B cell (primary cell): ENCODE measurements around the gene RECK. TPM values are rescaled to one million over a fixed set of nuclear protein-coding genes. Genes with fewer than 3 reads are reported as not detected.

Experiments
- ATAC-seq: fragments of 200-7000 bp; cut with Tn5 transposase; one replicate; pipeline ENCODE4 v1.10.0; 2021; ENCODE audit warnings: low read depth, mild to moderate bottlenecking, moderate number of reproducible peaks, moderate library complexity
- CTCF ChIA-PET: fragments of 350-600 bp; sonication (Branson Sonifier 250); formaldehyde crosslinking; loops from one replicate; lab custom pipeline; 2021; ENCODE audit warnings: antibody characterized with exemption, inconsistent platforms; lab: Charles Lee
- POLR2A ChIA-PET: fragments of 350-600 bp; sonication (Branson Sonifier 250); formaldehyde crosslinking; loops from one replicate; lab custom pipeline; 2021; ENCODE audit warnings: antibody characterized with exemption; lab: Charles Lee
- DNase-seq: peaks from one replicate; pipeline ENCODE4 v3.0.0; 2013
- H2AFZ ChIP-seq: 2 replicates; pipeline ENCODE4 v1.6.1; 2012; ENCODE audit warnings: mild to moderate bottlenecking, low read depth, low read length; ENCODE audit not compliant: insufficient read depth, poor library complexity, severe bottlenecking
- H3K27ac ChIP-seq, 2 donors: 1 replicate in 1 of 2; 2 replicates in 1 of 2; pipeline ENCODE4 v1.5.1; 2012 to 2013; ENCODE audit warnings: low read length in 2 of 2, mild to moderate bottlenecking in 2 of 2, moderate library complexity in 1 of 2
- H3K27me3 ChIP-seq, 4 experiments: fragments of 200-600 bp in 1 of 4; sonication (generic) in 1 of 4; replicated peaks in 1 of 4; 1 replicate in 2 of 4; 2 replicates in 2 of 4; pipeline versions ENCODE4 v1.6.1 to v1.7.0; 2013 to 2016; ENCODE audit warnings: low read length in 3 of 4, mild to moderate bottlenecking in 2 of 4, mixed read lengths in 1 of 4, moderate library complexity in 1 of 4; ENCODE audit not compliant: insufficient read depth in 4 of 4, control insufficient read depth in 3 of 4; ENCODE audit errors: control extremely low read depth in 1 of 4
- H3K36me3 ChIP-seq, 2 experiments: replicated peaks in 1 of 2; 1 replicate in 1 of 2; 2 replicates in 1 of 2; pipeline versions ENCODE4 v1.6.1 to v1.7.1; 2013; ENCODE audit warnings: low read length in 1 of 2; ENCODE audit not compliant: insufficient read depth in 2 of 2, control insufficient read depth in 1 of 2; ENCODE audit errors: control extremely low read depth in 1 of 2, extremely low read depth in 1 of 2
- H3K4me1 ChIP-seq, 2 donors: fragments of 200-600 bp in 1 of 2; sonication (generic) in 1 of 2; 1 replicate in 1 of 2; 2 replicates in 1 of 2; pipeline versions ENCODE4 v1.5.1 to v1.6.1; 2013 to 2017; ENCODE audit warnings: low read length in 2 of 2; ENCODE audit not compliant: control insufficient read depth in 2 of 2, insufficient read depth in 2 of 2
- H3K4me2 ChIP-seq: replicated peaks from 2 replicates; pipeline ENCODE3; 2012; ENCODE audit warnings: mild to moderate bottlenecking, low read depth, low read length; ENCODE audit not compliant: poor library complexity, severe bottlenecking
- H3K4me3 ChIP-seq, 5 experiments: fragments of 200-600 bp in 1 of 5; sonication (generic) in 1 of 5; 1 replicate in 3 of 5; 2 replicates in 2 of 5; pipeline versions ENCODE4 v1.5.1 to v1.7.0; 2011 to 2016; ENCODE audit warnings: low read length in 4 of 5, mild to moderate bottlenecking in 4 of 5, low read depth in 2 of 5, control low read depth in 1 of 5, moderate library complexity in 1 of 5; ENCODE audit not compliant: insufficient read depth in 1 of 5; ENCODE audit errors: control extremely low read depth in 1 of 5, extremely low read depth in 1 of 5
- H3K79me2 ChIP-seq: fragments of 200-600 bp; sonication (generic); one replicate; pipeline ENCODE4 v1.6.0; 2016; ENCODE audit warnings: low read length; ENCODE audit not compliant: control insufficient read depth, insufficient read depth
- H3K9ac ChIP-seq: fragments of 200-600 bp; sonication (generic); 2 replicates; pipeline ENCODE4 v1.6.1; 2017; ENCODE audit warnings: mild to moderate bottlenecking, low read length, moderate library complexity
- H3K9me3 ChIP-seq, 3 donors: one replicate each; pipeline versions ENCODE4 v1.6.1 to v1.7.1; 2013; ENCODE audit warnings: low read length in 2 of 3; ENCODE audit not compliant: control insufficient read depth in 2 of 3, insufficient read depth in 1 of 3; ENCODE audit errors: control extremely low read depth in 1 of 3
- H4K20me1 ChIP-seq: 2 replicates; pipeline ENCODE4 v1.6.0; 2012; ENCODE audit warnings: mild to moderate bottlenecking, low read length; ENCODE audit not compliant: insufficient read depth, control insufficient read depth, poor library complexity, severe bottlenecking
- H3K27ac Mint-ChIP-seq: one replicate; pipeline ENCODE4 v1.8.0; 2021; ENCODE audit warnings: mixed read lengths
- H3K27me3 Mint-ChIP-seq: one replicate; pipeline ENCODE4 v1.8.0; 2021; ENCODE audit warnings: mixed read lengths
- H3K4me1 Mint-ChIP-seq: one replicate; pipeline ENCODE4 v1.8.0; 2021; ENCODE audit warnings: mixed read lengths
- H3K4me3 Mint-ChIP-seq: one replicate; pipeline ENCODE4 v1.8.0; 2021; ENCODE audit warnings: mixed read lengths
- H3K9me3 Mint-ChIP-seq: one replicate; pipeline ENCODE4 v1.8.0; 2022; ENCODE audit warnings: mixed read lengths; ENCODE audit not compliant: insufficient read depth
- EZH2 ChIP-seq: IDR thresholded peaks from 2 replicates; pipeline ENCODE4 v1.6.1; 2012; ENCODE audit warnings: borderline replicate concordance, low read depth, mild to moderate bottlenecking, moderate library complexity, low read length; ENCODE audit not compliant: insufficient read depth, poor library complexity, severe bottlenecking
- WGBS: methylation state at CpG from one replicate; pipeline ENCODE4 v1.1.5; 2013; ENCODE audit warnings: missing lambda C conversion rate; ENCODE audit not compliant: insufficient coverage; 5-methylcytosine and 5-hydroxymethylcytosine counted together
- intact Hi-C: fragments of 100-400 bp; cut with micrococcal nuclease; formaldehyde crosslinking; loops from one replicate; pipeline ENCODE4 v1.10.0; 2022
- polyA plus RNA-seq: library from polyadenylated mRNA; depleted of rRNA; stranded (reverse); fragments of >200 nt; gene quantifications from 2 replicates; pipeline ENCODE4 v1.2.3, GENCODE V29; 2012
- total RNA-seq, 2 donors: library from RNA; stranded (reverse); fragments of 120-200 nt in 1 of 2; gene quantifications; 1 replicate in 1 of 2; 2 replicates in 1 of 2; pipeline versions ENCODE4 v1.2.3 to v1.2.4, GENCODE V29; 2013 to 2022
- TF ChIP-seq, protein P1 (sequence below): fragments of 200-600 bp; IDR thresholded peaks from one replicate; pipeline ENCODE4 v1.8.0; 2022; ENCODE audit warnings: antibody characterized with exemption, mild to moderate bottlenecking

Gene RECK
- total and polyA plus RNA-seq, 2 donors (not counting 1 experiment from before 2014, with no cell fraction given), result 5.6 to 7.7 TPM

DNA sequence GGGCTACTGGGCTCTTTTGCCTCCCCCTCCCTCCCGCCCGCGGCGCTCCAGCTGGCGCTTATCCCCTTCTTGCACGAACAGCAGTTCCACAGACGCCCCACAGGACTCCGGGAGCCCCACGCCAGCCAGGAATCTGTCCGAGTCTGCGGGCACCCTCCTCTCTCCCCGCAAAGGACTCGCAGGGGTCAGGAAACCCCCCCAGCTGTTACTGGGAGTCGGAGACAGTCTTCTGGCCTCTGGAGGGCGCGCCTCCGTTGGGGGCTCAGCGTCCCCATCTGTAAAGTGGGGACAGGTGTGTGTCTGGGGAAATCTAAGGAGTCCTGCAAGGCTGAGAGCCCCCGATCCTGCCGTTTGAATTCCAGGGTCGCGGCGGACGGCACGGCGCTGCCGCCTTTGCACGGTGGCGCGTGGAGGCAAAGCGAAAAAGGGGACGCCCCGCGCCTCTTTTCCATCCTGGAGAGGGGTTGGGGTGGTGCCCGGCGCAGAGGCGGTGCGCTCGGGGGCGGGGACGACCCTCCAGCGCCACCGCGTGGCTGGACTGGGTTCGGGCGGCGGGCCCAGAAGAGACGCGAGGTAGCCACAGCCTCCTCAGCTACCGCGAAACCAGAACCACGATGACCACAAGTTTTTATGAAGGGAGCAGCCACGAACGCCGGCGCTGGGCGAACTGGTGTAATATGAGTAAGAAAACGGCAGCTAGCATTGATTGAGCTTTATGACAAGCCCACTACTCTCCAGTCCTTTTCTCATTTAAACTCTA, 129.6 kb downstream of the RECK start:
- peak overlapping the region in 4 of 5 experiments; percentile 43 to 63 (median 52) for H3K4me3 ChIP-seq
- H3K27ac Mint-ChIP-seq, result peak overlapping the region; percentile 29

More for the DNA sequence above, 129.6 kb downstream of the RECK start:
- Histone ChIP-seq H3K4me1 (peaks cover 0 to 10% of the 10 kb centered on the region in 2 donors), H3K79me2 (no peaks in the 10 kb centered on the region), H3K9ac (peak overlapping the region; percentile 61), H2AFZ (peak overlapping the region; percentile 90), H3K27ac (no peak overlapping the region), H3K27me3 (no peaks in the 10 kb centered on the region), H4K20me1 (no peaks in the 10 kb centered on the region), H3K4me2 (peak overlapping the region; percentile 94), H3K9me3 (peaks cover 0 to 3% (median 0%) of the 10 kb centered on the region in 3 donors), H3K36me3 (no peaks in the 10 kb centered on the region)
- Mint-ChIP-seq H3K4me1 (peaks cover 3% of the 10 kb centered on the region), H3K27me3 (peaks cover 2% of the 10 kb centered on the region), H3K9me3 (no peaks in the 10 kb centered on the region), H3K4me3 (peak overlapping the region; percentile 83)
- TF ChIP-seq, protein P1, sequence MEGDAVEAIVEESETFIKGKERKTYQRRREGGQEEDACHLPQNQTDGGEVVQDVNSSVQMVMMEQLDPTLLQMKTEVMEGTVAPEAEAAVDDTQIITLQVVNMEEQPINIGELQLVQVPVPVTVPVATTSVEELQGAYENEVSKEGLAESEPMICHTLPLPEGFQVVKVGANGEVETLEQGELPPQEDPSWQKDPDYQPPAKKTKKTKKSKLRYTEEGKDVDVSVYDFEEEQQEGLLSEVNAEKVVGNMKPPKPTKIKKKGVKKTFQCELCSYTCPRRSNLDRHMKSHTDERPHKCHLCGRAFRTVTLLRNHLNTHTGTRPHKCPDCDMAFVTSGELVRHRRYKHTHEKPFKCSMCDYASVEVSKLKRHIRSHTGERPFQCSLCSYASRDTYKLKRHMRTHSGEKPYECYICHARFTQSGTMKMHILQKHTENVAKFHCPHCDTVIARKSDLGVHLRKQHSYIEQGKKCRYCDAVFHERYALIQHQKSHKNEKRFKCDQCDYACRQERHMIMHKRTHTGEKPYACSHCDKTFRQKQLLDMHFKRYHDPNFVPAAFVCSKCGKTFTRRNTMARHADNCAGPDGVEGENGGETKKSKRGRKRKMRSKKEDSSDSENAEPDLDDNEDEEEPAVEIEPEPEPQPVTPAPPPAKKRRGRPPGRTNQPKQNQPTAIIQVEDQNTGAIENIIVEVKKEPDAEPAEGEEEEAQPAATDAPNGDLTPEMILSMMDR, result peak; percentile 98
- no peak for TF ChIP-seq EZH2
- 9% methylated on average over 43 of the region's 58 CpGs for WGBS
- peak; percentile 99 for ATAC-seq
- ChIA-PET CTCF (interaction anchor here (0.6 to 8.2 kb wide), 24 partner anchors 9 to 211 kb away, joined by 3 to 435 read pairs (median 6); partner anchors contain the start of genes CLTA and GLIPR2), POLR2A (interaction anchor here (0.7 kb wide), 1 partner anchor 24 kb away, joined by 3 read pairs; no protein-coding TSS in a partner anchor)
- intact Hi-C loops, result loop anchor here (1.0 to 10.0 kb wide), 7 partner anchors 15 to 211 kb away; partner anchors contain the start of genes CLTA, GLIPR2 and RECK
- DNase-seq, result peak; percentile 88
